Activated CD4-positive, CD25-positive, alpha-beta regulatory T cell treated with anti-CD3 and anti-CD28 coated beads, Interleukin-2, amount 50 U/mL, for 16 hours (primary cell): ENCODE results near the gene RORB.
"Not testable (repeated sequence)": the region's sequence is repeated elsewhere in the genome, so short reads cannot be mapped to it uniquely, and the experiment has no call there.

ENCODE experiments used
- DNase-seq: peaks from one replicate; pipeline ENCODE4 v3.0.0-alpha.2; 2020; ENCODE audit warnings: low read depth, low spot score

RORB gene

GRCh38 chr9:74513221-74513620 is 16.1 kb downstream of the RORB start:
- no peak for DNase-seq

GRCh38 chr9:74517188-74517587 is 20.1 kb downstream of the RORB start:
- DNase-seq: no peak

GRCh38 chr9:74519419-74519818 is 22.3 kb downstream of the RORB start:
- no peak for DNase-seq

- no peak for DNase-seq
Measured at GRCh38 chr9:74521009-74521408, 23.9 kb downstream of the RORB start.

- DNase-seq: no peak
Measured at GRCh38 chr9:74524289-74524688, 27.2 kb downstream of the RORB start.

- no peak for DNase-seq
Measured at GRCh38 chr9:74526215-74526614, 29.1 kb downstream of the RORB start.

- DNase-seq: no peak
Measured at GRCh38 chr9:74527718-74528117, 30.6 kb downstream of the RORB start.

GRCh38 chr9:74528207-74528606 is 31.1 kb downstream of the RORB start:
- DNase-seq: no peak

GRCh38 chr9:74530458-74530857 is 33.3 kb downstream of the RORB start:
- DNase-seq: not testable (repeated sequence)

GRCh38 chr9:74533253-74533652 is 36.1 kb downstream of the RORB start:
- no peak for DNase-seq

- no peak for DNase-seq
Measured at GRCh38 chr9:74534841-74535240, 37.7 kb downstream of the RORB start.

GRCh38 chr9:74543145-74543544 is 46.0 kb downstream of the RORB start:
- DNase-seq: no peak

GRCh38 chr9:74551266-74551665 is 54.1 kb downstream of the RORB start:
- no peak for DNase-seq

- no peak for DNase-seq
Measured at GRCh38 chr9:74554751-74555419, 57.8 kb downstream of the RORB start.

GRCh38 chr9:74555565-74555964 is 58.4 kb downstream of the RORB start:
- no peak for DNase-seq

GRCh38 chr9:74556685-74557084 is 59.5 kb downstream of the RORB start:
- DNase-seq: no peak

- no peak for DNase-seq
Measured at GRCh38 chr9:74557571-74557970, 60.4 kb downstream of the RORB start.

GRCh38 chr9:74562611-74563010 is 65.5 kb downstream of the RORB start:
- DNase-seq: no peak

- no peak for DNase-seq
Measured at GRCh38 chr9:74570879-74571512, 73.9 kb downstream of the RORB start.

GRCh38 chr9:74573640-74574191 is 76.6 kb downstream of the RORB start:
- DNase-seq: no peak

GRCh38 chr9:74576176-74576575 is 79.0 kb downstream of the RORB start:
- no peak for DNase-seq

GRCh38 chr9:74577956-74578355 is 80.8 kb downstream of the RORB start:
- DNase-seq: no peak

GRCh38 chr9:74589576-74589975 is 92.4 kb downstream of the RORB start:
- no peak for DNase-seq
